ENCODE data around the gene GPBP1L1.
A peak's percentile ranks its signal among the peaks of the same experiment; 100 is the strongest.

GPBP1L1 gene

GRCh38 chr1:45617618-45618017, 68.7 kb downstream of the GPBP1L1 start:
- no peak for TF ChIP-seq CTCF (IDR thresholded peaks at IDR 0.05; ENCODE audit: low read depth, low read length, missing control alignments)
- no peak overlapping the region for H3K4me3 ChIP-seq (ENCODE audit: low read depth, low read length)
- no peak overlapping the region for H3K27ac ChIP-seq
- in situ Hi-C loops (cut with HindIII; ENCODE audit: low pct_ligation_motif_present, low sequenced_read_pairs) = no loop called here
- DNase-seq = peak; percentile 27
- no peaks in the 10 kb centered on the region for H3K27me3 ChIP-seq (replicated peaks)
- peaks cover 38% of the 10 kb centered on the region for H3K36me3 ChIP-seq (replicated peaks)

DNA sequence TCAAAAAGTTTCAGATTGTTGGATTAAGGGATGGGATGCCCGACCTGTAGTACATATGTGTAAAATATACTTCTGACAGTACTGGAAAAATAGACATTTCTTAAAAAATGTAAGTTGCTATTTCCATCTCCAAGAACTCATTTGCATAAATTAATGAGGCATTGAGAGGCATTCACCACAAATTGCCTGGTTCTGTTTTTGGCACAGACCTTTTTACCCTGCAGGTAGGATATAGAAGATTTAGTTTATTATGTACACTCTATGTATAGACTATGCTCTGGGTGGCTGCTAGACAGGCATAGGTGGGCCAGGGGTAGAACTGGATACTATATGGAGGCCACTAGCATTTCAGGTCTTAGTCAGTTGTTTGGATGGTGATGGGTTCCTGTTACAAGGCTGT, 70.4 kb downstream of the GPBP1L1 start:
- in situ Hi-C loops (cut with HindIII; ENCODE audit: low pct_ligation_motif_present, low sequenced_read_pairs) = no loop called here
- no peak overlapping the region for H3K27ac ChIP-seq
- TF ChIP-seq CTCF (IDR thresholded peaks at IDR 0.05; ENCODE audit: low read depth, low read length, missing control alignments) = no peak
- no peak for DNase-seq
- peaks cover 38% of the 10 kb centered on the region for H3K36me3 ChIP-seq (replicated peaks)
- H3K27me3 ChIP-seq (replicated peaks) = no peaks in the 10 kb centered on the region
- no peak overlapping the region for H3K4me3 ChIP-seq (ENCODE audit: low read depth, low read length)

DNA sequence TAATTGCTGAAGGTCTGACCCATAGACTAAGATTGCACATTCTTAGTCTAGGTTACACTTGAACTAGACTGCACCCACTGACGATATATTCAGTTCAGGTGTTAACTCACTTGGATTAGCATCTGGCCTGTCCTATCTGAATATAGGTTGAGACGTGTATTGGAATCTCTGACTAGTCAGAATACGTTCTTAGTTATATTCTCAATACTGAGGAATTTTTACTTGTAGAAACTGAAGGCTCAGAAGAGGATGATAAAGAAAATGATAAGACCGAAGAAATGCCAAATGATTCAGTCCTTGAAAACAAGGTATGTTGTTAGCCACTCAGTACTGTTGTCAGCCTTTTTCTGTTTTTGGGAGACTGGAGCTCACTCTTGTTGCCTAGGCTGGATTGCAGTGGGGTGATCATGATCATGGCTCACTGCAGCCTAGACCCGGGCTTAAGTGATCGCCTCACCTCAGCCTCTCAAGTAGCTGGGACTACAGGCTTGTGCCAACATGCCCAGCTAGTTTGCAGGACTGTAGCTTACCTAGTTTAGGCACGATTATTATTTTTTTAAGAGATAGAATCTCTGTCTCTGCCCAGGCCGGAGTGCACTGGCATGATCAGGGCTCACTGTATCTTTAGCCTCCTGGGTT, 73.3 kb downstream of the GPBP1L1 start:
- Histone ChIP-seq H3K4me3 (ENCODE audit: low read depth, low read length) (no peak overlapping the region), H3K27me3 (replicated peaks) (no peaks in the 10 kb centered on the region), H3K27ac (no peak overlapping the region), H3K36me3 (replicated peaks) (peaks cover 39% of the 10 kb centered on the region)
- in situ Hi-C loops (cut with HindIII; ENCODE audit: low pct_ligation_motif_present, low sequenced_read_pairs) = no loop called here
- DNase-seq = no peak
- TF ChIP-seq CTCF (IDR thresholded peaks at IDR 0.05; ENCODE audit: low read depth, low read length, missing control alignments) = no peak

- in situ Hi-C loops (cut with HindIII; ENCODE audit: low pct_ligation_motif_present, low sequenced_read_pairs) = no loop called here
- Histone ChIP-seq H3K27me3 (replicated peaks) (no peaks in the 10 kb centered on the region), H3K36me3 (replicated peaks) (peaks cover 19% of the 10 kb centered on the region), H3K4me3 (ENCODE audit: low read depth, low read length) (no peak overlapping the region), H3K27ac (no peak overlapping the region)
- no peak for TF ChIP-seq CTCF (IDR thresholded peaks at IDR 0.05; ENCODE audit: low read depth, low read length, missing control alignments)
- DNase-seq = no peak
Observed at GRCh38 chr1:45610589-45611226, 75.6 kb downstream of the GPBP1L1 start.

GRCh38 chr1:45608175-45609156, 77.9 kb downstream of the GPBP1L1 start:
- in situ Hi-C loops (cut with HindIII; ENCODE audit: low pct_ligation_motif_present, low sequenced_read_pairs) = no loop called here
- no peak for TF ChIP-seq CTCF (IDR thresholded peaks at IDR 0.05; ENCODE audit: low read depth, low read length, missing control alignments)

More at GRCh38 chr1:45608175-45609156, 77.9 kb downstream of the GPBP1L1 start:
- H3K27ac ChIP-seq = no peak overlapping the region
- H3K36me3 ChIP-seq (replicated peaks) = peaks cover 4% of the 10 kb centered on the region
- H3K4me3 ChIP-seq (ENCODE audit: low read depth, low read length) = no peak overlapping the region
- no peak for DNase-seq
- H3K27me3 ChIP-seq (replicated peaks) = no peaks in the 10 kb centered on the region

Data from brain microvascular endothelial cell (primary cell).